LNCAP (cell line): ENCODE measurements around the gene MPP4.

Source experiments
- CTCF ChIP-seq: fragments of 450-650 bp; IDR thresholded peaks from 2 replicates; pipeline ENCODE4 v1.5.1; 2017; ENCODE audit warnings: mild to moderate bottlenecking

MPP4 gene

GRCh38 chr2:201698588-201699226 lies at the start of gene MPP4:
Gene MPP4, minus strand, starts transcription at chr2:201698644. Its CDS starts 4,690 bp downstream, at chr2:201693954.
- TF ChIP-seq CTCF: no peak

GRCh38 chr2:201746551-201746950 lies 48.1 kb upstream of the MPP4 start:
- no peak for TF ChIP-seq CTCF

GRCh38 chr2:201735486-201735885 lies 37.0 kb upstream of the MPP4 start:
- TF ChIP-seq CTCF: no peak

GRCh38 chr2:201734111-201734510 lies 35.7 kb upstream of the MPP4 start:
- TF ChIP-seq CTCF: no peak

- no peak for TF ChIP-seq CTCF
Observed at GRCh38 chr2:201733544-201733943, 35.1 kb upstream of the MPP4 start.

GRCh38 chr2:201730651-201731285 lies 32.3 kb upstream of the MPP4 start:
- TF ChIP-seq CTCF: no peak

- TF ChIP-seq CTCF: no peak
Observed at GRCh38 chr2:201715459-201715858, 17.0 kb upstream of the MPP4 start.

GRCh38 chr2:201712726-201713125 lies 14.3 kb upstream of the MPP4 start:
- no peak for TF ChIP-seq CTCF
